GM23338 (cell line): ENCODE measurements around the gene OR5T3. TPM values are rescaled to one million over a fixed set of nuclear protein-coding genes. Genes with fewer than 3 reads are reported as not detected.

ENCODE experiments used
- ATAC-seq: fragments of 200-7000 bp; cut with Tn5 transposase; 3 replicates; pipeline ENCODE4 v1.9.1; 2020
- DNase-seq: peaks from one replicate; pipeline ENCODE4 v3.0.0-alpha.2; 2015; ENCODE audit warnings: low spot score
- H2AFZ ChIP-seq: fragments of 200-600 bp; sonication (generic); 2 replicates; pipeline ENCODE4 v1.8.0; 2016; ENCODE audit warnings: antibody characterized with exemption, mild to moderate bottlenecking, moderate library complexity
- H3F3A ChIP-seq: fragments of 200-600 bp; sonication (generic); replicated peaks from 2 replicates; pipeline ENCODE4 v1.8.0; 2017; ENCODE audit warnings: antibody characterized with exemption, mixed run types, low read depth
- H3K27ac ChIP-seq: fragments of 200-600 bp; sonication (generic); 2 replicates; pipeline ENCODE4 v1.6.1; 2016; ENCODE audit warnings: low read depth
- H3K27me3 ChIP-seq: fragments of 200-600 bp; sonication (generic); 2 replicates; pipeline ENCODE4 v1.8.0; 2016; ENCODE audit warnings: mild to moderate bottlenecking, mixed run types, moderate library complexity; ENCODE audit not compliant: insufficient read depth
- H3K36me3 ChIP-seq: fragments of 200-600 bp; sonication (generic); 2 replicates; pipeline ENCODE4 v1.8.0; 2016; ENCODE audit warnings: mild to moderate bottlenecking; ENCODE audit not compliant: insufficient read depth
- H3K4me1 ChIP-seq: fragments of 200-600 bp; sonication (generic); 2 replicates; pipeline ENCODE4 v1.8.0; 2016; ENCODE audit warnings: mild to moderate bottlenecking, moderate library complexity; ENCODE audit not compliant: insufficient read depth
- H3K4me2 ChIP-seq: fragments of 200-600 bp; sonication (generic); 2 replicates; pipeline ENCODE4 v1.7.1; 2017; ENCODE audit warnings: mixed run types
- H3K4me3 ChIP-seq: fragments of 200-600 bp; sonication (generic); 2 replicates; pipeline ENCODE4 v1.6.1; 2016; ENCODE audit warnings: mixed run types
- H3K79me2 ChIP-seq: fragments of 200-600 bp; sonication (generic); replicated peaks from 2 replicates; pipeline ENCODE4 v1.8.0; 2017; ENCODE audit warnings: mild to moderate bottlenecking; ENCODE audit not compliant: insufficient read depth
- H3K9me2 ChIP-seq: fragments of 200-600 bp; sonication (generic); 2 replicates; pipeline ENCODE4 v1.8.0; 2017; ENCODE audit not compliant: insufficient read depth
- H4K20me1 ChIP-seq: fragments of 200-600 bp; sonication (generic); replicated peaks from 2 replicates; pipeline ENCODE4 v1.8.0; 2017; ENCODE audit warnings: mild to moderate bottlenecking; ENCODE audit not compliant: insufficient read depth
- H3K27ac Mint-ChIP-seq: 2 replicates; pipeline ENCODE4 v1.8.0; 2020; ENCODE audit warnings: inconsistent platforms, mild to moderate bottlenecking, moderate library complexity, mixed read lengths
- H3K27me3 Mint-ChIP-seq: 3 replicates; pipeline ENCODE4 v1.8.0; 2022; ENCODE audit warnings: low read depth, mild to moderate bottlenecking, moderate library complexity, mixed read lengths, inconsistent platforms; ENCODE audit not compliant: insufficient read depth, poor library complexity
- H3K36me3 Mint-ChIP-seq: 3 replicates; pipeline ENCODE4 v1.8.0; 2021; ENCODE audit warnings: low read depth, mild to moderate bottlenecking, inconsistent platforms, moderate library complexity, mixed read lengths
- H3K4me1 Mint-ChIP-seq: 3 replicates; pipeline ENCODE4 v1.8.0; 2020; ENCODE audit warnings: mild to moderate bottlenecking, inconsistent platforms, mixed read lengths
- H3K4me3 Mint-ChIP-seq: 3 replicates; pipeline ENCODE4 v1.8.0; 2021; ENCODE audit warnings: moderate library complexity, mild to moderate bottlenecking, inconsistent platforms, mixed read lengths
- H3K9me3 Mint-ChIP-seq: 3 replicates; pipeline ENCODE4 v1.8.0; 2020; ENCODE audit warnings: moderate library complexity, mild to moderate bottlenecking, inconsistent platforms, mixed read lengths
- CREB1 ChIP-seq: fragments of 250-450 bp; sonication (Bioruptor Pico); IDR thresholded peaks from 2 replicates; pipeline ENCODE4 v1.5.0; 2020; ENCODE audit warnings: low read depth, mild to moderate bottlenecking, moderate library complexity
- ETS1 ChIP-seq: IDR thresholded peaks from 2 replicates; pipeline ENCODE4 v1.6.1; 2016; ENCODE audit warnings: antibody characterized with exemption
- EZH2phosphoT487 ChIP-seq: fragments of 200-600 bp; sonication (generic); IDR thresholded peaks from one replicate; pipeline ENCODE4 v1.8.1; 2018; ENCODE audit warnings: antibody characterized with exemption; ENCODE audit not compliant: unreplicated experiment
- JUNB ChIP-seq: IDR thresholded peaks from one replicate; pipeline ENCODE4 v1.6.1; 2016; ENCODE audit warnings: antibody characterized with exemption; ENCODE audit not compliant: unreplicated experiment
- NANOG ChIP-seq: IDR thresholded peaks from 2 replicates; pipeline ENCODE4 v1.6.1; 2016; ENCODE audit warnings: antibody characterized with exemption, borderline replicate concordance
- POLR2AphosphoS5 ChIP-seq: IDR thresholded peaks from 2 replicates; pipeline ENCODE4 v1.6.1; 2016; ENCODE audit warnings: antibody characterized with exemption, low read depth
- REST ChIP-seq: IDR thresholded peaks from one replicate; pipeline ENCODE4 v1.6.1; 2018; ENCODE audit warnings: antibody characterized with exemption; ENCODE audit not compliant: unreplicated experiment
- STAT1 ChIP-seq: IDR thresholded peaks from one replicate; pipeline ENCODE4 v1.6.1; 2016; ENCODE audit warnings: antibody characterized with exemption; ENCODE audit not compliant: unreplicated experiment
- ZNF114 ChIP-seq: fragments of 250-450 bp; sonication (Bioruptor Pico); IDR thresholded peaks from 2 replicates; pipeline ENCODE4 v1.5.0; 2020; ENCODE audit warnings: mild to moderate bottlenecking, moderate library complexity
- ZNF331 ChIP-seq: fragments of 250-450 bp; sonication (Bioruptor Pico); IDR thresholded peaks from 2 replicates; pipeline ENCODE4 v1.5.0; 2020; ENCODE audit warnings: low read depth, mild to moderate bottlenecking, moderate library complexity
- ZNF462 ChIP-seq: fragments of 250-450 bp; sonication (Bioruptor Pico); IDR thresholded peaks from 2 replicates; pipeline ENCODE4 v1.5.0; 2020; ENCODE audit warnings: mild to moderate bottlenecking, moderate library complexity
- polyA plus RNA-seq: library from polyadenylated mRNA; unstranded; fragments of >200 nt; fragmentation: Nextera tagmentation; extraction: Ambion mirVana; gene quantifications from 2 replicates; pipeline ENCODE4 v1.2.1, GENCODE V29; 2016
- total RNA-seq: library from RNA; depleted of rRNA; stranded (reverse); fragments of >200 nt; shearing (Covaris generic); gene quantifications from 2 replicates; pipeline ENCODE4 v1.2.3, GENCODE V29; 2014

Gene OR5T3
- total and polyA plus RNA-seq, 2 experiments from 2014 or later, result not detected

DNA sequence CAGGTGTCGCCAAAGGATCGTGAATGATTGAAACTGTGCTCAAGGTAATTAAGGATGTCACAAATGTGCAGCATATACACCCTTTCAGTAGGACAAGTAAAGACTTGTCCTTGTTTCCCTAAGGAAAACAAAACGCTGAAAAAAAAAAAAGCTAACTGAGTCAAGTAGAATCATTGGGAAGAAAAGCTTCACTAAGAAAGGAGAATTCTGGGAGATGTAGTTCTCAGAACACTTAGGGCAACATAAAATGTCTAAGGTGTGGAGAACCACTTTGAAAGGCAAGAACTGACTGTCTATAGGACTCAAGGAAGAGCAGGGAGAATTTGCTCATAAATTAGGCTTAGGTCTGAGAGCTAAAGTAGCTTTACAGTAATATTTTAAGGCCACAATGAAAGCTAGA is 19.0 kb downstream of the OR5T3 start:
- H3K27me3 ChIP-seq, result no peaks in the 10 kb centered on the region
- H3K9me3 Mint-ChIP-seq, result peaks cover 9% of the 10 kb centered on the region; the same call in 2 of the 3 replicates
- ATAC-seq, result no peak

More for the DNA sequence above, 19.0 kb downstream of the OR5T3 start:
- no peaks in the 10 kb centered on the region for H3K36me3 Mint-ChIP-seq
- peaks cover 2% of the 10 kb centered on the region; the same call in 2 of the 3 replicates for H3K4me1 Mint-ChIP-seq
- no peak overlapping the region for H3K4me3 Mint-ChIP-seq
- no peak overlapping the region for H3K4me3 ChIP-seq
- no peak overlapping the region for H3K4me2 ChIP-seq
- TF ChIP-seq ETS1, result no peak
- no peak for TF ChIP-seq JUNB
- TF ChIP-seq ZNF114 (CRISPR knock-in tag), result no peak
- no peak for TF ChIP-seq EZH2phosphoT487
- TF ChIP-seq POLR2AphosphoS5, result no peak
- no peak for TF ChIP-seq ZNF462 (CRISPR knock-in tag)
- TF ChIP-seq REST, result no peak
- no peak for TF ChIP-seq ZNF331 (CRISPR knock-in tag)
- no peak for TF ChIP-seq STAT1
- no peak for TF ChIP-seq NANOG
- TF ChIP-seq CREB1 (CRISPR knock-in tag), result no peak
- H2AFZ ChIP-seq, result no peak overlapping the region
- H3K27ac Mint-ChIP-seq, result peak overlapping the region; percentile 31; the same call in 1 of the 2 replicates
- peak; percentile 56 for DNase-seq
- H3K79me2 ChIP-seq, result no peaks in the 10 kb centered on the region
- no peaks in the 10 kb centered on the region for H3F3A ChIP-seq
- no peak overlapping the region for H3K27ac ChIP-seq
- H3K4me1 ChIP-seq, result no peaks in the 10 kb centered on the region
- no peaks in the 10 kb centered on the region for H3K27me3 Mint-ChIP-seq
- no peaks in the 10 kb centered on the region for H4K20me1 ChIP-seq
- H3K36me3 ChIP-seq, result no peaks in the 10 kb centered on the region
- H3K9me2 ChIP-seq, result no peaks in the 10 kb centered on the region; the same call in 1 of the 2 replicates
